C4-2B (cell line): ENCODE results near the gene PEMT.

Source experiments
- CTCF ChIP-seq: fragments of 450-650 bp; conservative IDR thresholded peaks from 2 replicates; pipeline ENCODE4 v1.5.1; 2017; ENCODE audit warnings: mild to moderate bottlenecking
- ZFX ChIP-seq: fragments of 450-650 bp; IDR thresholded peaks from 2 replicates; pipeline ENCODE4 v1.6.1; 2017

- TF ChIP-seq CTCF, result no peak
- TF ChIP-seq ZFX, result no peak
Observed at GRCh38 chr17:17555151-17555550, 36.4 kb downstream of the PEMT start.
